HG03378 (cell line): ENCODE data around the gene CYB5D1.
A peak's percentile ranks its signal among the peaks of the same experiment; 100 is the strongest.
"Not testable (repeated sequence)": the region's sequence is repeated elsewhere in the genome, so short reads cannot be mapped to it uniquely, and the experiment has no call there.

Source experiments
- ATAC-seq: cut with Tn5 transposase; IDR thresholded peaks from one replicate; pipeline ENCODE4 v1.9.1; 2021; ENCODE audit warnings: mild to moderate bottlenecking, moderate library complexity; ENCODE audit not compliant: unreplicated experiment

Gene CYB5D1, protein sequence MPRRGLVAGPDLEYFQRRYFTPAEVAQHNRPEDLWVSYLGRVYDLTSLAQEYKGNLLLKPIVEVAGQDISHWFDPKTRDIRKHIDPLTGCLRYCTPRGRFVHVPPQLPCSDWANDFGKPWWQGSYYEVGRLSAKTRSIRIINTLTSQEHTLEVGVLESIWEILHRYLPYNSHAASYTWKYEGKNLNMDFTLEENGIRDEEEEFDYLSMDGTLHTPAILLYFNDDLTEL

DNA sequence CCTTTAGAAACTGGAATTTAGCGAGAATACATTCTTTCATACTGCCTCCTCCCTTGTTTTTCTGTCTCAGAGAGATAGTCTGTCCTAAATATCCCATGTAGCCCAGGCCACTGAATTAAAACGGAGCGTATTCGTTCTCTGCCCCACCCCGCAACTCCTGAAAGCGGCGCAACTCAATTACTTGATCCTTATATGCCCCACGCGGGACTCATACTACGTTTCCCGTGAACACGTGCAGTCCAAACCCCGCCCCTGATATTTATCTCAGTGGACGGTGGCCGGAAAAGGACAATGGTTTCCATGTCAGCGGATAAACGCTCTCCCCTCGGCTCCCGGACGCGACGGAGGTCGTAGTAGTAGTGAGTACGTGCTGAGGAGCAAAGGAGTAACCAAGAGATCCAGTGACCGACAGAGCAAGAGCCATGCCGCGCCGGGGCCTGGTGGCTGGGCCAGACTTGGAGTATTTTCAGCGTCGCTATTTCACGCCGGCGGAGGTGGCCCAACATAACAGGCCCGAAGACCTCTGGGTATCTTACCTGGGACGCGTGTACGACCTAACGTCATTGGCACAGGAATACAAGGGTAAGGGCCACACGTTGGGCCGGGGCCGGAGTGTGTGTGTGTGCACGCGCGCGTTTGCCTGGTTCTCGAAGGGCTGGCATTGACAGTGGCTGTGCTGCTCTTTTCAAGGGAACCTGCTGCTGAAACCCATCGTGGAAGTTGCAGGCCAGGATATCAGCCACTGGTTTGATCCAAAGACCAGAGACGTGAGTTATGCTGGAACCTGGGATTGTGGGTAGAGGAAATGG is at the start of gene CYB5D1:
TSS of gene CYB5D1 (plus strand) at position 291 of the 809 bp plus-strand sequence. CDS start at position 423, 132 bp downstream.
- ATAC-seq = peak; percentile 37

GRCh38 chr17:7809086-7809790 is 48.6 kb upstream of the CYB5D1 start:
- ATAC-seq = no peak

GRCh38 chr17:7809791-7810343 is 47.9 kb upstream of the CYB5D1 start:
- not testable (repeated sequence) for ATAC-seq

- no peak for ATAC-seq
These were observed 46.6 kb upstream of the CYB5D1 start for GRCh38 chr17:7811251-7811650.

DNA sequence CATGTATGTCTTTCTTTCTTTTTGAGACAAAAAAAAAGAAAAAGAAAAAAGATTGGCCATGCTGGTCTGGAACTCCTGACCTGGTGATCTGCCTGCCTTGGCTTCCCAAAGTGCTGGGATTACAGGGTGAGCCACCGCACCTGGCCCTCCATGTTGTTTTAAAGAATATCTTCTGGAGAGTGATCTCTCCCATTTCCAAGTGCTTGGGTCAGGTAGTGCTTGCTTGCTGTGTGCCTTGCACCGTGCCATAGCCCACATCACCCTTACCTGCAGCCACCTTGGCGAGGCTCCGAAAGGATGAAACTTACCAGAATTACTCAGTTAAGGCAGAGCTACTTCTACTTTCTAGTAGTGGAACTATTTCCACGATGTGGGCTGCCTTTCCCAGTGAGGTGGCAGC is 42.8 kb upstream of the CYB5D1 start:
- ATAC-seq = no peak

DNA sequence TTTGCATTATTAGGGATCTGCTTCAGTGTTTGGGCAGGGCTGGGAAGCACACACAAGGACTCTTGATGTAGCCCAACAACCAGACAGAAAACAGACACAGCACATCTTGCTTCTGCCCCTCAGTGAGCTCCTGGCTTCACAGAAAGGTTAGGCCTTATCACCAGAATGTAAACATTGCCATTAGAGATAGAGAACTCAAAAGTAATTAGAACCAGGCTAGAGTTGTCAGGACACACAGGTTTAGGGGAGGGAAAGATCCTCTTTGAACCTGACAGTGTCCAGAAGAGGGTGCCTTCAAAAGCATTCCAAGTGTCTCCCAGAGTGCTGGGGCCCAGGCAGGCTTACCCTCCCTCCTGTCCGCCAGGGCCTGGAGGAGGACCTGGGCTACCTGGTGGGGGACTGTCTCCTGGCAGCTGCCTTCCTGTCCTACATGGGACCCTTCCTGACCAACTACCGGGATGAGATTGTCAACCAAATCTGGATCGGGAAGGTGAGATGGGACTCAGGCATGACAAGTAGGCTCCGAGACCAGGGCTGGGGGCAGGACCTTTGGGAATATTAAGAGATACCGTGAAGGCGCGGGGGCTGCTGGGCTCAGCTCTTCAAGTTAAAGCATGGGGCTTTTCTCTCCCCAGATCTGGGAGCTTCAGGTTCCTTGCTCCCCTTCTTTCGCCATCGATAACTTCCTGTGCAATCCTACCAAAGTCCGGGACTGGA is 40.7 kb upstream of the CYB5D1 start:
- no peak for ATAC-seq

DNA sequence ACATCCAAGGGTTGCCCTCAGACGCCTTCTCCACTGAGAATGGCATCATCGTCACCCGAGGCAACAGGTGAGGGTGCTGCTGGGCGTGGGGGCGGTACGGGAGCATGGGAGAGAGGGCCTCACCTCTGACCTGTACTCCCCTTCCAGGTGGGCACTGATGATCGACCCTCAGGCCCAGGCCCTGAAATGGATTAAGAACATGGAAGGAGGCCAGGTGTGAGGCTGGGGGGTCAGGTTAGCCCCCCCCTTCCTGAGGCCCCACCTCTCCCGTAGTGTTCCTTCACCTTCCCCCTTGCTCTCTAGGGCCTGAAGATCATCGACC is 40.2 kb upstream of the CYB5D1 start:
- no peak for ATAC-seq

DNA sequence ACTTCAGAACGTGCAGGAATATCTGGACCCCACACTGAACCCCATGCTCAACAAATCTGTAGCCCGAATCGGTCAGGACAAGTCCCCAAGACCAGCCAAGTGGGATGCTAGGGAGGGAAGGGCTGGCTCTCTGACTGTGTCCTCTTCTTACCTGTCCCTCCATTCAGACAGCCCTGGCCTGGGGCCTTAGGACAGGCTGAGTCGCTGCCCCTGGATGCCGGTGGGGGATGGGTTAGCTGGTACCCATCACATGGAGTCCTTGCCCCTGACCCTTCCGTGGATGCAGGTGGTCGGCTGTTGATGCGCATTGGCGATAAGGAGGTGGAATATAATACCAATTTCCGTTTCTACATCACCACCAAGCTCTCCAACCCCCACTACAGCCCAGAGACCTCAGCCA is 39.8 kb upstream of the CYB5D1 start:
- ATAC-seq = no peak

GRCh38 chr17:7818746-7819645 is 38.8 kb upstream of the CYB5D1 start:
- ATAC-seq = no peak

- ATAC-seq = no peak
These were observed 37.6 kb upstream of the CYB5D1 start for GRCh38 chr17:7820231-7820630.

DNA sequence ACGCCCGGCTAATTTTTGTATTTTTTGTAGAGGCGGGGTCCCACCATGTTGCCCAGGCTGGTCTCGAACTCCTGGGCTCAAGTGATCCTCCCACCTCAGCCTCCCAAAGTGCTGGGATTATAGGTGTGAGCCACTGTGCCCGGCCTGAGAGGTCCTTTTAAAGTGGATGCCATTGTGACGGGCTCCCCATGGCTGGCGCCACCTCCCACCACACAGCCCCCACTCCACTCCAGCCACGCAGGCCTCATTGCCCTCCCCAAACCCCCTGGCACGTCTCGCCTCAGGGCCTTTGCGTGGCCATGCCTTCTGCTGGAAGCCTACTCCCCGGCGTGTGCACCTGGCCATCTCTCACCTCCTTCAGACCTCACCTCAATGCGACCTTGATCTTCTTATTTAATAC is 35.7 kb upstream of the CYB5D1 start:
- no peak for ATAC-seq

DNA sequence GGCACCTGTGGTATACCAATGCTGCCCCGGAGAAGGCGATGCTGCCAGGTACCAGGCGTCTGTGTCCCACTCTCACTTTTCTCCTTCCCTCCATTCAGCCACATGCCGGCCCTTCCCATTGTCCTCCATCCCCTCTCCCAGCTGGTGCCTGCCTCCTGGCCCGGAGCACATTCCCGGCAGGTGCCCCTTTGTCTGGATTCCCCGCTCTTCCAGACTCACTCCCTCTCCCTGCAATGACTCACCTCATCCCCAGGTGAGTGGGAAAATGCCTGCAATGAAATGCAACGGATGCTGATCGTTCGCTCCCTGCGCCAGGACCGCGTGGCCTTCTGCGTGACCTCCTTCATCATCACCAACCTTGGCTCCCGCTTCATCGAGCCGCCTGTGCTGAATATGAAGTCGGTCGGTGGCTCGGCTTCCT is 34.2 kb upstream of the CYB5D1 start:
- ATAC-seq = no peak

DNA sequence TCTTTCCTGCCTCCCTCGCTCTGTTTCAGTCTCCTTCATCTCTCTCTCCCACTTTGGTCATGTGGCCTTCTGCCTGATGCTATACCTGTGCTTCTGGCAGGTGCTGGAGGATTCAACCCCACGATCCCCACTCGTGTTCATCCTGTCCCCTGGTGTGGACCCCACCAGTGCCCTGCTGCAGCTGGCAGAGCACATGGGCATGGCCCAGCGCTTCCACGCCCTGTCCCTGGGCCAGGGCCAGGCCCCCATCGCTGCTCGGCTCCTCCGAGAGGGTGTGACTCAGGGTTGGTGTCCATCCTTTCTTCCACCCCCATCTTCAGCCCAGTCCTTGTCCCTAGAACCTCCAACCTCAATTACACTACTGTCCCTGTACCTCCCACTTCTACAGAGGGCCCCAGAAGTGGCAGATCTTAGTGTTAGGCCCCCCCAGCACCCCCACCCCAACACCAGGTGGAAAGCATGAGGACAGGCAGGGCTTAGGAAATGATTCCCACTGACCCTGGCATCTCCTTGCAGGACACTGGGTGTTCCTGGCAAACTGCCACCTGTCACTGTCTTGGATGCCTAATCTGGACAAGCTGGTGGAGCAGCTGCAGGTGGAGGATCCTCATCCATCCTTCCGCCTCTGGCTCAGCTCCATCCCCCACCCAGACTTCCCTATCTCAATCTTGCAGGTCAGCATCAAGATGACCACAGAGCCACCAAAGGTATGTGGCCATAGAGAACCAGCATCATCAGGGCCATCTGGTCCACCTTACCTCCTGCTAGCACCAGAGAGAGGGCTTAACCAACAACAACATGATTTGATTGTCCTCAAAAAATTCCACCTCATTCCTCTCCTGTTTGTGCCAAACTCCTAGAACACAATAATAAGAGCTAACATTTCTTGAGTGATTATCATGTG is 33.5 kb upstream of the CYB5D1 start:
- ATAC-seq = no peak

- ATAC-seq = no peak
These were observed 32.4 kb upstream of the CYB5D1 start for GRCh38 chr17:7825206-7825990.

GRCh38 chr17:7830616-7831015 is 27.2 kb upstream of the CYB5D1 start:
- no peak for ATAC-seq

GRCh38 chr17:7831233-7831632 is 26.6 kb upstream of the CYB5D1 start:
- no peak for ATAC-seq

GRCh38 chr17:7832431-7832830 is 25.4 kb upstream of the CYB5D1 start:
- no peak for ATAC-seq
